Measurements from ENCODE around the gene RARRES2. TPM values are rescaled to one million over a fixed set of nuclear protein-coding genes. Genes with fewer than 3 reads are reported as not detected.

Gene RARRES2
- total RNA-seq, 2 experiments from 2014 or later = not detected

DNA sequence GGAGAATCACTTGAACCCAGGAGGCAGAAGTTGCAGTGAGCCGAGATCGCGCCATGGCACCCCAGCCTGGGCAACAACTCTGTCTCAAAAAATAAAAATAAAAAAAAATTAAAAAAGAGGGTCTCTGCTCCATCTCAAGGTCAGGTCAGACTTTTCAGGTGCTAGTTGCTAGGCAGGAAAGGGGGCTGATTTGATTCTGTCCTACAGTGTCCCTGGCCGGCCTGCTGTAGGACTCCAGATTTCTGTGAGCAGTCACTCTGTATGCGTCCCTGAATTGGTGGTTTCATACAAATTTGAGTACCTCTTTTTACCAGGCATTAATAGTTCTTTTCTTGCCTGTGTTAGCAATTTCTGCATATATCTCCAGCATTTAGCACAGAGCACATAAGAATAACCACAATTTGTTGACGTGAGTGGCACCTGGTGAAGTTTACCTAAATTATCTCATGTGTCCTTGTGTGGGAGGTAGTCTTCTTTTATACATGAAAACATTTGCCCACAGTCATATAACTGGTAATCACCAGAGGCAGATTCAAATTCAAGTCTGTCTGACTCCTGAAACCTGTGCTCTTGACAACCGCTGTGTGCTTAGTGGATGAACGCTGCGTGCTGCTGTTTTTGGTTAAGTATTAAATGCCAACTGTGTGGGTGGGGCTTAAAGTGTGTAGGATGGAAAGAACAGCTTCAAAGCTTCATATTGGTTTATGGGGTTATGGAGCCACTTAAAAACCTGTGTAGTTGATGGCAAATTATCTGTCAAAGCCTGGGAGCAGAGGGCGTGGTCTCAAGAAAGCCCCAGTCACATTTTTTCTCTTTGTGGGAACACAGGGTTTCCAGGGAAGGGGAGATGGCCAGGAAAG is 34.5 kb upstream of the RARRES2 start:
- no peak overlapping the region for H3K4me3 ChIP-seq (ENCODE audit: low read depth, low read length, poor library complexity, severe bottlenecking)
- TF ChIP-seq, protein P1, sequence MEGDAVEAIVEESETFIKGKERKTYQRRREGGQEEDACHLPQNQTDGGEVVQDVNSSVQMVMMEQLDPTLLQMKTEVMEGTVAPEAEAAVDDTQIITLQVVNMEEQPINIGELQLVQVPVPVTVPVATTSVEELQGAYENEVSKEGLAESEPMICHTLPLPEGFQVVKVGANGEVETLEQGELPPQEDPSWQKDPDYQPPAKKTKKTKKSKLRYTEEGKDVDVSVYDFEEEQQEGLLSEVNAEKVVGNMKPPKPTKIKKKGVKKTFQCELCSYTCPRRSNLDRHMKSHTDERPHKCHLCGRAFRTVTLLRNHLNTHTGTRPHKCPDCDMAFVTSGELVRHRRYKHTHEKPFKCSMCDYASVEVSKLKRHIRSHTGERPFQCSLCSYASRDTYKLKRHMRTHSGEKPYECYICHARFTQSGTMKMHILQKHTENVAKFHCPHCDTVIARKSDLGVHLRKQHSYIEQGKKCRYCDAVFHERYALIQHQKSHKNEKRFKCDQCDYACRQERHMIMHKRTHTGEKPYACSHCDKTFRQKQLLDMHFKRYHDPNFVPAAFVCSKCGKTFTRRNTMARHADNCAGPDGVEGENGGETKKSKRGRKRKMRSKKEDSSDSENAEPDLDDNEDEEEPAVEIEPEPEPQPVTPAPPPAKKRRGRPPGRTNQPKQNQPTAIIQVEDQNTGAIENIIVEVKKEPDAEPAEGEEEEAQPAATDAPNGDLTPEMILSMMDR (conservative IDR thresholded peaks at IDR 0.05; ENCODE audit: low read length) = no peak
- no peak for TF ChIP-seq EZH2phosphoT487 (IDR thresholded peaks at IDR 0.05; ENCODE audit: borderline replicate concordance, low read depth, low read length)
- ChIA-PET CTCF (ENCODE audit: unreplicated experiment) (no interaction called here), POLR2A (interaction anchor here (2.8 kb wide), 1 partner anchor 31 kb away, joined by 10 read pairs; a partner anchor contains a TSS)
- intact Hi-C loops (cut with micrococcal nuclease; ENCODE audit: unreplicated experiment) = loop anchor here (10.0 kb wide), 2 partner anchors 511 to 599 kb away; partner anchors contain the start of gene KCNH2
- H3K9me3 ChIP-seq (ENCODE audit: low read length) = no peaks in the 10 kb centered on the region
- H3K36me3 ChIP-seq (ENCODE audit: insufficient read depth, low read length) = no peaks in the 10 kb centered on the region
- peaks cover 55% of the 10 kb centered on the region for H3K4me1 ChIP-seq (ENCODE audit: insufficient read depth, low read length, poor library complexity, severe bottlenecking)
- H4K20me1 ChIP-seq (ENCODE audit: insufficient read depth, low read length) = no peaks in the 10 kb centered on the region
- H2AFZ ChIP-seq (ENCODE audit: low read length) = no peak overlapping the region
- no peak for DNase-seq (ENCODE audit: low spot score)
- H3K27ac ChIP-seq (ENCODE audit: low read depth, low read length, poor library complexity, severe bottlenecking) = no peak overlapping the region
- H3K4me2 ChIP-seq (ENCODE audit: low read length) = peak overlapping the region; percentile 34
- no TSS peak for BruUV-seq (replicated peaks)
- no peaks in the 10 kb centered on the region for H3K79me2 ChIP-seq (ENCODE audit: insufficient read depth, low read depth, low read length)
- H3K9me2 ChIP-seq (ENCODE audit: insufficient read depth, low read length) = no peaks in the 10 kb centered on the region

DNA sequence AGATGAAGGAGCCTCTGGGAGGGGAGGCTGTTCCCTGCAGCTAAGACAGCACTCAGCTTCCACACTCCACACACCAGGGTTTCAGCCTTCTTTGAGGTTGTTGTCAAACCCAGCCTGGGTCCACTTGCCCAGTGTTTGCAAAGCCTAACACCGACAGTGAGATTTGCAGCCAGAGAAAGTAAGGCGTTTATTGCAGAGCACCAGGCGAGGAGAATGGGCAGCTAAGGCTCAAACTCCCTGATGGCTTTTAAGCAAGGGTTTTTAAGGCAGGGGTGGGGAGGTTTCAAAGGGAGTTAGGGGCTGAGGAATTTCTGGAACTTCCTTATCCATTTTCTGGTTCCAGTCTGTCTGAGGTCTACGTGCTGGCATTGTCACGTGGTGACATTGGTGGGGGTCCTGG is 33.0 kb upstream of the RARRES2 start:
- Histone ChIP-seq H3K9me3 (ENCODE audit: low read length) (no peaks in the 10 kb centered on the region), H3K4me3 (ENCODE audit: low read depth, low read length, poor library complexity, severe bottlenecking) (no peak overlapping the region), H4K20me1 (ENCODE audit: insufficient read depth, low read length) (no peaks in the 10 kb centered on the region), H3K4me1 (ENCODE audit: insufficient read depth, low read length, poor library complexity, severe bottlenecking) (peaks cover 56% of the 10 kb centered on the region), H3K36me3 (ENCODE audit: insufficient read depth, low read length) (no peaks in the 10 kb centered on the region), H3K79me2 (ENCODE audit: insufficient read depth, low read depth, low read length) (no peaks in the 10 kb centered on the region), H3K9me2 (ENCODE audit: insufficient read depth, low read length) (no peaks in the 10 kb centered on the region), H3K4me2 (ENCODE audit: low read length) (no peak overlapping the region), H2AFZ (ENCODE audit: low read length) (no peak overlapping the region), H3K27ac (ENCODE audit: low read depth, low read length, poor library complexity, severe bottlenecking) (no peak overlapping the region)
- TF ChIP-seq, protein P1 (conservative IDR thresholded peaks at IDR 0.05; ENCODE audit: low read length) = no peak
- no peak for TF ChIP-seq EZH2phosphoT487 (IDR thresholded peaks at IDR 0.05; ENCODE audit: borderline replicate concordance, low read depth, low read length)
- intact Hi-C loops (cut with micrococcal nuclease; ENCODE audit: unreplicated experiment) = loop anchor here (10.0 kb wide), 2 partner anchors 510 to 600 kb away; partner anchors contain the start of gene KCNH2
- DNase-seq (ENCODE audit: low spot score) = no peak
- POLR2A ChIA-PET = interaction anchor here (0.7 to 2.8 kb wide), 3 partner anchors 9 to 568 kb away, joined by 3 to 10 read pairs (median 6); a partner anchor contains a TSS
- BruUV-seq (replicated peaks) = no TSS peak
- CTCF ChIA-PET (ENCODE audit: unreplicated experiment) = no interaction called here

DNA sequence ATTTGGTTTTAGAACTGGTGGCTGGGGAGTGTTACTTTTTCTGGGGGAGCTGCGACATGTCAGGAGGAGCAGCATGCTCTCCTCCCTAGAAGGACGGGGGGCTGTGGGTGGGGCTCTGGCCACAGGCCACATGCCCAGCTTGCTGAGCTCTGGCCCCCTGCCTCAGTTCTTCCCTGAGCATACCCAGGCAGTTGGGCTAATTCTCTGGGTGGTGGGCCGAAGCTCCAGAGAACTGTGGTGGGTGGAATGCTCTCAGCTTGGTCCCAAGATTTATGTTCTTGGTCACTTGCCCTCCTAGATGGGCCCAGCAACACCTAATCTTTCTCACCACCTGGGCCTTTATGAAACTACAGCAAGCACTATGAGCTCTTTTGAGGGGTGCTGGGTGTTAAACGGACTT is 32.6 kb upstream of the RARRES2 start:
- BruUV-seq (replicated peaks) = no TSS peak
- no peaks in the 10 kb centered on the region for H3K79me2 ChIP-seq (ENCODE audit: insufficient read depth, low read depth, low read length)
- ChIA-PET POLR2A (interaction anchor here (0.7 to 2.8 kb wide), 3 partner anchors 8 to 567 kb away, joined by 3 to 10 read pairs (median 6); a partner anchor contains a TSS), CTCF (ENCODE audit: unreplicated experiment) (no interaction called here)
- H4K20me1 ChIP-seq (ENCODE audit: insufficient read depth, low read length) = no peaks in the 10 kb centered on the region
- 0 out of 2 replicates have a peak overlapping the region, but pooled peaks have one; percentile 18 for H3K4me2 ChIP-seq (ENCODE audit: low read length)
- H3K27ac ChIP-seq (ENCODE audit: low read depth, low read length, poor library complexity, severe bottlenecking) = no peak overlapping the region
- no peak for DNase-seq (ENCODE audit: low spot score)
- TF ChIP-seq EZH2phosphoT487 (IDR thresholded peaks at IDR 0.05; ENCODE audit: borderline replicate concordance, low read depth, low read length) = no peak
- TF ChIP-seq, protein P1 (conservative IDR thresholded peaks at IDR 0.05; ENCODE audit: low read length) = no peak
- no peaks in the 10 kb centered on the region for H3K9me3 ChIP-seq (ENCODE audit: low read length)
- intact Hi-C loops (cut with micrococcal nuclease; ENCODE audit: unreplicated experiment) = loop anchor here (10.0 kb wide), 2 partner anchors 509 to 601 kb away; partner anchors contain the start of gene KCNH2
- H3K9me2 ChIP-seq (ENCODE audit: insufficient read depth, low read length) = no peaks in the 10 kb centered on the region
- H3K36me3 ChIP-seq (ENCODE audit: insufficient read depth, low read length) = no peaks in the 10 kb centered on the region
- H3K4me3 ChIP-seq (ENCODE audit: low read depth, low read length, poor library complexity, severe bottlenecking) = no peak overlapping the region
- no peak overlapping the region for H2AFZ ChIP-seq (ENCODE audit: low read length)
- H3K4me1 ChIP-seq (ENCODE audit: insufficient read depth, low read length, poor library complexity, severe bottlenecking) = peaks cover 61% of the 10 kb centered on the region

All from OCI-LY7 (cell line).